Tibial nerve (tissue), 4 donors: ENCODE results near the gene ETV3L. TPM values are rescaled to one million over a fixed set of nuclear protein-coding genes. Genes with fewer than 3 reads are reported as not detected.

Source experiments
- DNase-seq, 2 donors: peaks; one replicate each; pipeline ENCODE4 v3.0.0-alpha.2; 2019; ENCODE audit warnings: low spot score in 2 of 2
- H3K27ac ChIP-seq, 4 donors: fragments of 200-600 bp; sonication (generic) in 3 of 4; one replicate each; pipeline ENCODE4 v1.5.1; 2017 to 2019; ENCODE audit warnings: mild to moderate bottlenecking in 1 of 4
- H3K27me3 ChIP-seq, 2 donors: fragments of 200-600 bp; sonication (generic) in 1 of 2; one replicate each; pipeline versions ENCODE4 v1.5.1 to v1.6.0; 2017 to 2019
- H3K36me3 ChIP-seq, 3 donors: fragments of 200-600 bp; sonication (generic); one replicate each; pipeline ENCODE4 v1.5.1; 2018 to 2019
- H3K4me1 ChIP-seq, 4 donors: fragments of 200-600 bp; sonication (generic) in 3 of 4; one replicate each; pipeline ENCODE4 v1.5.1; 2017 to 2019
- H3K4me3 ChIP-seq, 4 donors: fragments of 200-600 bp; sonication (generic) in 3 of 4; one replicate each; pipeline ENCODE4 v1.5.1; 2017 to 2019; ENCODE audit warnings: mild to moderate bottlenecking in 1 of 4, moderate library complexity in 1 of 4
- H3K9me3 ChIP-seq, 4 donors: fragments of 200-600 bp; sonication (generic) in 3 of 4; one replicate each; pipeline ENCODE4 v1.5.1; 2017 to 2019
- EP300 ChIP-seq, 2 donors: sonication (generic); formaldehyde crosslinking; IDR thresholded peaks; one replicate each; pipeline ENCODE4 v1.6.1; 2017; ENCODE audit warnings: antibody characterized with exemption in 2 of 2, mild to moderate bottlenecking in 1 of 2
- POLR2A ChIP-seq, 2 donors: fragments of 450-650 bp; IDR thresholded peaks; one replicate each; pipeline ENCODE4 v1.6.1; 2017; ENCODE audit warnings: antibody characterized with exemption in 2 of 2, mild to moderate bottlenecking in 2 of 2, moderate library complexity in 2 of 2
- WGBS, 2 donors: methylation state at CpG; one replicate each; pipeline ENCODE4 v1.1.5; 2018; 5-methylcytosine and 5-hydroxymethylcytosine counted together
- total RNA-seq, 4 donors: library from RNA; depleted of rRNA; stranded (reverse); fragments of >200 nt; gene quantifications; one replicate each; pipeline ENCODE4 v1.1.0, GENCODE V29; 2016
- TF ChIP-seq, protein P1 (sequence below), 5 experiments: fragments of 200-600 bp in 3 of 5; fragments of 450-650 bp in 2 of 5; sonication (generic) in 3 of 5; IDR thresholded peaks; one replicate each; pipeline ENCODE4 v1.5.1; 2016 to 2019; ENCODE audit warnings: antibody characterized with exemption in 5 of 5, mild to moderate bottlenecking in 3 of 5, moderate library complexity in 2 of 5

Gene ETV3L
- total RNA-seq, 4 donors from 2014 or later = not detected

DNA sequence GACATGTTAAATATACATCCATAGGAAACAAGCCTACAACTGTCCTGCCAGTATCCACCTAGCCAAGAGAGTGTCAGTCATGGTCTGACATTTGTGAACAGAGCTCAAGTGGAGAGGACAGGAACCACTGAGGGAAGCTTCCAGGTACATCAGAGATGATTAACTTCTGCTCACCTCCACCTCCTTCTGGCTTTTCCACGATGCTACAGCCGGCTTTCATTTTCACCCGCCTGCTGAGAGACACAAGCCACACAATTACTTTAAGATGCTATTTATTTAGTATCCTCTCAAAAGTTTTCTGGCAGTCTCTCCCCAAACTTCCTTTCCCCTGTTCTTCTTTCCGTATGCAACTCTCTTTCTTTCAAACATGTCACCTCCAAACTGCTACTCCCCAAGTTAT is 36.5 kb upstream of the ETV3L start:
- DNase-seq = no peak
- TF ChIP-seq POLR2A (IDR thresholded peaks at IDR 0.05) = no peak
- TF ChIP-seq EP300 (IDR thresholded peaks at IDR 0.05) = no peak
- TF ChIP-seq, protein P1, sequence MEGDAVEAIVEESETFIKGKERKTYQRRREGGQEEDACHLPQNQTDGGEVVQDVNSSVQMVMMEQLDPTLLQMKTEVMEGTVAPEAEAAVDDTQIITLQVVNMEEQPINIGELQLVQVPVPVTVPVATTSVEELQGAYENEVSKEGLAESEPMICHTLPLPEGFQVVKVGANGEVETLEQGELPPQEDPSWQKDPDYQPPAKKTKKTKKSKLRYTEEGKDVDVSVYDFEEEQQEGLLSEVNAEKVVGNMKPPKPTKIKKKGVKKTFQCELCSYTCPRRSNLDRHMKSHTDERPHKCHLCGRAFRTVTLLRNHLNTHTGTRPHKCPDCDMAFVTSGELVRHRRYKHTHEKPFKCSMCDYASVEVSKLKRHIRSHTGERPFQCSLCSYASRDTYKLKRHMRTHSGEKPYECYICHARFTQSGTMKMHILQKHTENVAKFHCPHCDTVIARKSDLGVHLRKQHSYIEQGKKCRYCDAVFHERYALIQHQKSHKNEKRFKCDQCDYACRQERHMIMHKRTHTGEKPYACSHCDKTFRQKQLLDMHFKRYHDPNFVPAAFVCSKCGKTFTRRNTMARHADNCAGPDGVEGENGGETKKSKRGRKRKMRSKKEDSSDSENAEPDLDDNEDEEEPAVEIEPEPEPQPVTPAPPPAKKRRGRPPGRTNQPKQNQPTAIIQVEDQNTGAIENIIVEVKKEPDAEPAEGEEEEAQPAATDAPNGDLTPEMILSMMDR (IDR thresholded peaks at IDR 0.05) = no peak
- WGBS, 2 donors = 40 to 44% methylated on average over 4 of the region's 4 CpGs
- Histone ChIP-seq H3K9me3 (no peaks in the 10 kb centered on the region), H3K4me1 (peaks cover 0 to 38% (median 17%) of the 10 kb centered on the region in 4 donors), H3K4me3 (no peak overlapping the region), H3K36me3 (peaks cover 0 to 49% (median 7%) of the 10 kb centered on the region in 3 donors), H3K27me3 (no peaks in the 10 kb centered on the region), H3K27ac (no peak overlapping the region)

DNA sequence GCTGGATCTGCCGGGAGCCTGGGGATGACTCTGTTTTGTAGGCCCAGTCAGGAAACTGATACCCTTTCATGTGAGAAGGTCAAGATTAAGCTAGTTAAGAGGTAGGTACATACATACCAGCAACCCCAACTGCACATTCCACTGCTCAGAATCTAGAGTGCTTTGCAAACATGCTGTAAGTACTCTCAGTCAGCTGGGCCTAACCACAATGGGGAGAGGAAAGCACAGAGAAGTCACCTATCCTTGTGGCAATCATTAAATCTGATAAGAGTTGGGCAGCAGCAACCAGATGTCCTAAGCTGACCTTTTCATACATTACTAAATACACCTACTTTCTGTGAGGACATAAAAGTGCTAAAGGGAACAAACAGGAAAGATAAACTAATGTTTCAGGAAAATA is 36.0 kb upstream of the ETV3L start:
- 50 to 89% methylated on average over 1 of the region's 1 CpG for WGBS, 2 donors
- Histone ChIP-seq H3K4me1 (peaks cover 0 to 38% (median 17%) of the 10 kb centered on the region in 4 donors), H3K36me3 (peaks cover 0 to 54% (median 7%) of the 10 kb centered on the region in 3 donors), H3K27ac (no peak overlapping the region), H3K27me3 (no peaks in the 10 kb centered on the region), H3K9me3 (no peaks in the 10 kb centered on the region), H3K4me3 (no peak overlapping the region)
- DNase-seq = no peak
- no peak for TF ChIP-seq EP300 (IDR thresholded peaks at IDR 0.05)
- TF ChIP-seq POLR2A (IDR thresholded peaks at IDR 0.05) = no peak
- TF ChIP-seq, protein P1 (IDR thresholded peaks at IDR 0.05) = no peak

DNA sequence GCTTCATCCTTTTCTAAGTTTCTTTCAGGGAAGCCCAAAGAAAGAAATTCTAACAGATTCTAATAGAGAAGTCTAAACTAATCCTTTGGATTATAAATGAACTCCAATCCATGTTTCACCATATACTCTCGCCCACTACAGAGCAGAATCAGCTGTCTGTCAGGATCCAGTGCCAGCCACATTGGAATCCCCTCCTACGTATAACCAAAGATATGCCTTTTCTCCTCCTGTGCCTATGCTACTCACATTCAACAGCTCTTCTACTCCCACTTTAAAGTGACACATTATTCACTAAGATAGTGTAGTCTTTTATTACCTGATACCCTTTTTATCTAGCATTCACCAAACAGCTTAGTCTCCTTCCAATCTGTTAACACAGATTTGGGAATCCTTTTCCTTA is 35.5 kb upstream of the ETV3L start:
- 76% methylated on average over 2 of the region's 2 CpGs for WGBS, 2 donors
- Histone ChIP-seq H3K4me3 (no peak overlapping the region), H3K27ac (no peak overlapping the region), H3K9me3 (no peaks in the 10 kb centered on the region), H3K4me1 (peaks cover 0 to 38% (median 17%) of the 10 kb centered on the region in 4 donors), H3K27me3 (no peaks in the 10 kb centered on the region), H3K36me3 (peaks cover 0 to 60% (median 7%) of the 10 kb centered on the region in 3 donors)
- TF ChIP-seq, protein P1 (IDR thresholded peaks at IDR 0.05) = no peak
- TF ChIP-seq POLR2A (IDR thresholded peaks at IDR 0.05) (no peak), EP300 (IDR thresholded peaks at IDR 0.05) (no peak)
- no peak for DNase-seq

DNA sequence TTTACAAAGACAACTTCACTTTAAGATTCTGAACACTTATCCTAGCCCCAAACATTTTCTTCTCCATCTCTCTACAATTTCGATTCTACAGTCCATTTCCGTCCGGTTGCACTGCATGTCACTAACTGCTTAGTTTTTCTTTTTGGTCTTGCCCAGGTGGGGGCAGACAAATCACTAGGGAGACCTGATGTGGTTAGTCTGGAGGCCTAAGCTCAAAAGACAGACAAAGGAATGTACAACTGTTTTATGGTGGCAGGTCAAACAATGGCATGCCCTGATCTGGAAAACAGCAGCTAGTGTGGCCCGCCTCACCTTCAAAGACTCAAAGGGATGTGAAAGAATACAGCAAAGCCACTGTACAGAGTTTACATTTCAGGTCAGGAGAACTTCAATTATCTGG is 34.8 kb upstream of the ETV3L start:
- 87 to 91% methylated on average over 4 of the region's 4 CpGs for WGBS, 2 donors
- DNase-seq = no peak
- Histone ChIP-seq H3K27ac (no peak overlapping the region), H3K36me3 (peaks cover 0 to 66% (median 7%) of the 10 kb centered on the region in 3 donors), H3K27me3 (no peaks in the 10 kb centered on the region), H3K4me1 (peaks cover 0 to 37% (median 17%) of the 10 kb centered on the region in 4 donors), H3K4me3 (no peak overlapping the region), H3K9me3 (no peaks in the 10 kb centered on the region)
- TF ChIP-seq EP300 (IDR thresholded peaks at IDR 0.05) = no peak
- TF ChIP-seq POLR2A (IDR thresholded peaks at IDR 0.05) = no peak
- TF ChIP-seq, protein P1 (IDR thresholded peaks at IDR 0.05) = no peak

DNA sequence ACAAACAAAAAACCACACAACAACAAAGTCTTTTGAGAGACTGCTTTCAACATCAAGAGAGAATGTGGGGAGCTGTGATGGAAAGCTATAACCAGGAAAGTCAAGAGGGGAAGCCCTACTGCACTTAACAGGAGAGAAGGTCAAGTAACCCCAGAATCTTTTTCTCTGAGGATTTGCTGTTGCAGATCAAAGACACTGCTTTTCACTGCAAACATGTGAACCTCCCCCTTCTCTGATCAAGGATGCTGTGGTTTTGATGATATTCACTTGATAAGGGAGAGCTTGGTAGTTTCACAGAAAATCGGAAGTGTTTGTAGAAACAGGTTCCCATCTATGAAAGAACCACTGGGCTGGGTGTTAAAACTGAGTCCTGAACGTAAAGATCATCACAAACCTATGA is 33.8 kb upstream of the ETV3L start:
- H3K27ac ChIP-seq = no peak overlapping the region
- 71 to 80% methylated on average over 2 of the region's 2 CpGs for WGBS, 2 donors
- no peaks in the 10 kb centered on the region for H3K27me3 ChIP-seq
- H3K4me1 ChIP-seq = peaks cover 0 to 30% (median 17%) of the 10 kb centered on the region in 4 donors
- DNase-seq = no peak
- H3K36me3 ChIP-seq = peaks cover 0 to 74% (median 7%) of the 10 kb centered on the region in 3 donors
- H3K9me3 ChIP-seq = no peaks in the 10 kb centered on the region
- TF ChIP-seq EP300 (IDR thresholded peaks at IDR 0.05) (no peak), POLR2A (IDR thresholded peaks at IDR 0.05) (no peak)
- TF ChIP-seq, protein P1 (IDR thresholded peaks at IDR 0.05) = no peak
- H3K4me3 ChIP-seq = no peak overlapping the region
